HG03378 (cell line): ENCODE data around the gene TMEM145.
"Not testable (repeated sequence)": the region's sequence is repeated elsewhere in the genome, so short reads cannot be mapped to it uniquely, and the experiment has no call there.

Experiments
- ATAC-seq: cut with Tn5 transposase; IDR thresholded peaks from one replicate; pipeline ENCODE4 v1.9.1; 2021; ENCODE audit warnings: mild to moderate bottlenecking, moderate library complexity; ENCODE audit not compliant: unreplicated experiment

TMEM145 gene

GRCh38 chr19:42313096-42313839 is at the start of gene TMEM145:
Gene TMEM145 (plus strand): TSS chr19:42313309. CDS start chr19:42313377, 68 bp downstream.
- no peak for ATAC-seq

GRCh38 chr19:42266105-42266504 is 47.0 kb upstream of the TMEM145 start:
- ATAC-seq = not testable (repeated sequence)

DNA sequence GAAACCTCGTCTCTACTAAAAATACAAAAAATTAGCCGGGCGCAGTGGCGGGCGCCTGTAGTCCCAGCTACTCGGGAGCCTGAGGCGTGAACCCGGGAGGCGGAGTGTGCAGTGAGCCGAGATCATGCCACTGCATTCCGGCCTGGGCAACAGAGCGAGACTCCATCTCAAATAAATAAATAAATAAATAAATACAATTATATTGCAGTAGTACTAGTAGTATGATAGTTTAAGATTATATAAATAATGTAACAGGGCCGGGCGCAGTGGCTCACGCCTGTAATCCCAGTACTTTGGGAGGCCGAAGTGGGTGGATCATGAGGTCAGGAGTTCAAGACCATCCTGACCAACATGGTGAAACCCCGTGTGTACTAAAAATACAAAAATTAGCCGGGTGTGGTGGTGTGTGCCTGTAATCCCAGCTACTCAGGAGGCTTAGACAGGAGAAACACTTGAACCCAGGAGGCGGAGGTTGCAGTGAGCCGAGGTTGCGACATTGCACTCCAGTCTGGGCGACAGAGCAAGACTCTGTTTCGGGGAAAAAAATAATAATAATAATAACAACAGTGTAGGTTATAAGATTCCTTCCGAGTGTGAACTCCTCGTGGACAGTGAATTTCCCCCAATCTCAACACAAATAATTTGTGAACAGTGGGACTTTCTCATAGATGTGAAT is 46.0 kb upstream of the TMEM145 start:
- not testable (repeated sequence) for ATAC-seq

- no peak for ATAC-seq
These were observed 45.4 kb upstream of the TMEM145 start for GRCh38 chr19:42267644-42268141.

DNA sequence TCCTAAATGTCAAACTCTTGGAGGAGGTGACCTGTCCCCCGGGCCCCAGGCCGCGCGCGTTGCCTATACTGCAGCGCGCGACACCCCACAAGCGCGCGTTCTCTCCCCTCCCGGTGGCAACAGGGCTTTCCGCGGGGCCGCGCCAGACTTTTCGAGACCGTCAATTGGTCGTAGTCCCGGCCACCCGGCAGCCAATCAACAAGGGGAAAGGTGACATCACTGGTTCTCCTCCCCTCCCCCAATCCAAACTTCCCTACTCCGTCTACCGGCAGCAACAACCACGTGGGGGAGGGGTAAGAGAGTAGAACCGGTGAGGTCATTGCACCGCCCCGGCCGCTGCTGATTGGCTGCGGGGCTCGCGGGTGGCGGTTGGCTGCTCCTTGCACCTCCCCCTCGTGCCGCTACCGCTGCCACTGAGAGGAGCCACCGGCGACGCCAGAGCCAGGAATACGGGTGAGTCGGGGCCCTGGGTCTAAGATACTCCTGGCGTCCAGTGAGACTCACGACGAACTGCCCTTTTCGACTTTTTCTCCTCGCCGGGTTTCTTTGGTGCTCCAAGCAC is 44.9 kb upstream of the TMEM145 start:
- ATAC-seq = peak; percentile 44

DNA sequence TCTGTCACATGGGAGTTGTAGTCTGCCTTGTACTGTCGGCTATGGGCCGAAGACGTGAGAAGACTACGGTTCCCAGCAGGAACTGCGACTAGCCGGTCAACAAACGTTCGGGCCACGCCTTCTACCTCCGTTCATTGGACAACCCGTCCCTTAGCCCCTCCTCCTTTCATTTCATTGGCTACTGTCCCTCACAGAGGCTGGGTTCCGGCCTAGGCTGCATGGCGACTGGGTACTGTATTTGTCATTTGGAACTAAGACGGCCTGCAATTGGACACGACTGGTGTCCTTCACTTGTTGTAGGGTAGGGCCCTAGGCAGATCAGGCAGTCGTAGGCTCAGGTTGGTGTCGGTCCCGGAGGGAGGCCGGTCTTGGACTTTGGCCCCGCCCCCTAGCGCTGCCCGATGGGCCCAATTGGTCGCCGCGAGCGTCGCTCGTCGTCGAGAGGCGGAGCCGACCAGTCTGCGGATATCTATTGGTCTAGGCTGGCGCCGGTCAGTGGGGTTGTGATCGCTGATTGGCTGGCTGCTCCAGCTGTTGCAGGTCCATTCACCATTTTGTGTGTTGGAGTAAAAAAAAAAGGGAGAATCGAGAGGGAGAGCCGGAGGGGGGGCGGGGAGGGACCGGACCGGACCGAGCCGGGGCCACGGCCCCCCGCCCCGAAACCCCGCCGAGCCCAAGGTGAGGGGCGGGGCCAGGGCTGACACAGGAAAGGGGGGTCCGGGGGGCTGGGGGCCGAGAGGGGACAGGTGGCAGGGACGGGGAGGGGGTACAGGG is 44.2 kb upstream of the TMEM145 start, which contains the start of gene CIC:
TSS of gene CIC (plus strand) at position 549 of the 774 bp plus-strand sequence. CDS start 2,532 bp downstream, outside the sequence.
- peak; percentile 66 for ATAC-seq

DNA sequence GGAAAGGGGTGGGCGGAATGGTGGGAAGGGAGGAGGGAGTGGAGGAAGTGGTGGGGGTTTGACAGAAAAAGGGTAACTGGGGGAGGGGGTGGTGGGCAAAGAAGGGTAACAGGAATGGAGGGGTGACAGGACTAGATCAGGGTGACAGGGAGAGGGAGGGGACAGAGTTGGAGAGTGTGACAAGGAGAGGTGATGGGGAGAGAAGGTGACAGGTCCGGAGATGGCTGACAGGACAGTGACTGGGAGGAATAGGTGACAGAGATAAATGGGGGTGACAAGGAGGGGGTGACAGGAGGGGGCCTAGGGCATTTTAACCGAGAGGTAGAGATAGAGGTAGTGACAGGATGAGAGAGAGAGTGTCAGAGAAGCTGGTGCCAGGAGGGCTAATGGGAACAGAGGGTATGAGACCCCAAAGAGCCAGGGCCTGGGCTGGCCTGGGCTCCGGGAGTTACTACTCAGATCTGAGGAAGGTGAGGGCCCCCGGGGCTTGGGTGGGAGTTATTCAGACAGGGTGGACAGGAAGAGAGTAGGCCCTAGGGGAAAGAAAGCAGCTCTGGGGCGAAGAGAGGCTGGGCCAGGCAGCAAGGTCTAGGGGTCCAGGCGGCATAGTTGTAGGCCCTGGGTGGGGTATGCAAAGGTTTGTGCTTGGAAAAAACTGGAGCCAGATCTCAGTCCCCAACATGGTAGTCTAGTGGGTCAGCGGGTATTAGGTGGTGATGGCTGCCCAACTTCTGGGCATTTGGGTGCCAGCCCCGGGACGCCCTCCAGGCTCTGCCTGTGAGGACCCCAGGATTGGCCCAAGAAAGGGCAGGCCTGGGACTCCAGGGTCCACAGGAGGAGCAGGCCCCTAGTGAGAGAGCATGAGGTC is 43.4 kb upstream of the TMEM145 start:
- no peak for ATAC-seq

GRCh38 chr19:42270346-42271044 is 42.6 kb upstream of the TMEM145 start:
- ATAC-seq = no peak

DNA sequence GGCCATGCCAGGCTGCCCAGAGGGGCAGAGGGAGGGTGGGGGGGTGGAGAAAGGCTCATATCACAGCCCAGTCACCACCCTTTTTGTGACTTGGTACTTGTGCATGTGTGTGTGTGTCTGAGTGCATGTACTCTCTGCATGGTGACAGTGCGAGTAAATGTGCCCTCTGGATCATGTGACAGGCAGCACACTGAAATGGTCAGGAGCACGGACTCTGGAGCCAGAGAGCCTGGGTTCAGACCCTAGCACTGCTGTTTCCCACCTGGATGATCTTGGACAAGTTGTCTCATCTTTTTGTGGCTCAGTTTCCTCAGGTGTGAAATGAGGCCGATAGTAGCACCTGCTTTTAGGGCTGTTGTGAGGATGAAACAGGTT is 42.1 kb upstream of the TMEM145 start:
- ATAC-seq = no peak

GRCh38 chr19:42271861-42272534 is 41.1 kb upstream of the TMEM145 start:
- ATAC-seq = no peak

- ATAC-seq = no peak
These were observed 40.6 kb upstream of the TMEM145 start for GRCh38 chr19:42272535-42272897.

DNA sequence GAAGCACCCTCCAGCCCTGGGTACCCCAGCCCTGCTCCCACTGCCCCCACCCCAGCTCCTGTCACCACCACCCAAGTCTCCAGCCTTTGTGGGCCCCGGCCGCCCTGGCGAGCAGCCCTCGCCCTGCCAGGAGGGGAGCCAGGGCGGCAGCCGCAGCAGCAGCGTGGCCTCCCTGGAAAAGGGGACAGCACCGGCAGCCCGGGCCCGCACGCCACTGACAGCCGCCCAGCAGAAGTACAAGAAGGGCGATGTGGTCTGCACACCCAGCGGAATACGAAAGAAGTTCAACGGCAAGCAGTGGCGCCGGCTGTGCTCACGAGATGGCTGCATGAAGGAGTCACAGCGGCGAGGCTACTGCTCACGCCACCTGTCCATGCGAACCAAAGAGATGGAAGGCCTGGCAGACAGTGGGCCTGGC is 40.1 kb upstream of the TMEM145 start:
- ATAC-seq = no peak

GRCh38 chr19:42273407-42274064 is 39.6 kb upstream of the TMEM145 start:
- ATAC-seq = no peak

GRCh38 chr19:42274065-42274682 is 38.9 kb upstream of the TMEM145 start:
- no peak for ATAC-seq

- no peak for ATAC-seq
These were observed 38.0 kb upstream of the TMEM145 start for GRCh38 chr19:42275103-42275502.

- no peak for ATAC-seq
These were observed 37.6 kb upstream of the TMEM145 start for GRCh38 chr19:42275517-42275916.

GRCh38 chr19:42276284-42276683 is 36.8 kb upstream of the TMEM145 start:
- ATAC-seq = no peak

- no peak for ATAC-seq
These were observed 36.3 kb upstream of the TMEM145 start for GRCh38 chr19:42276821-42277220.
